ENCODE measurements around the gene PYGO2.
"Not testable (repeated sequence)": the region's sequence is repeated elsewhere in the genome, so short reads cannot be mapped to it uniquely, and the experiment has no call there.

The PYGO2 gene

DNA sequence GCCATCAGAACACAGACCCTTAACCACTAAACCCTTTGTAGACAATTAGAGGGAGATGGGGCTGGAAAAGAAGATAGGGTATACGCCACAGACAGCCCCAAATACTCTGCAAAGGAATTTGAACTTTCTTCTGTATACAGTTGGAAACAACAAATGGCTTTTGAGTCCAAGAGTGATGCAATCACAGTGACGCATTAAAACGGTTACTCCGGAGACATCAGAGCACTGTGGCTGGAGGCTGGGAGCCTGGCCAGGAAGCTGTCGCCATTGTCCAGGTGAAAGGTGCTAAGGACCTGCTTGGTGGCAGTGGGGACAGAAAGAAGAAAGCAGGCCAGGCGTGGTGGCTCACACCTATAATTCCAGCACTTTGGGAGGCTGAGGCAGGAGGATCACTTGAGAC, 25.7 kb upstream of the PYGO2 start:
- TF ChIP-seq, protein P1, sequence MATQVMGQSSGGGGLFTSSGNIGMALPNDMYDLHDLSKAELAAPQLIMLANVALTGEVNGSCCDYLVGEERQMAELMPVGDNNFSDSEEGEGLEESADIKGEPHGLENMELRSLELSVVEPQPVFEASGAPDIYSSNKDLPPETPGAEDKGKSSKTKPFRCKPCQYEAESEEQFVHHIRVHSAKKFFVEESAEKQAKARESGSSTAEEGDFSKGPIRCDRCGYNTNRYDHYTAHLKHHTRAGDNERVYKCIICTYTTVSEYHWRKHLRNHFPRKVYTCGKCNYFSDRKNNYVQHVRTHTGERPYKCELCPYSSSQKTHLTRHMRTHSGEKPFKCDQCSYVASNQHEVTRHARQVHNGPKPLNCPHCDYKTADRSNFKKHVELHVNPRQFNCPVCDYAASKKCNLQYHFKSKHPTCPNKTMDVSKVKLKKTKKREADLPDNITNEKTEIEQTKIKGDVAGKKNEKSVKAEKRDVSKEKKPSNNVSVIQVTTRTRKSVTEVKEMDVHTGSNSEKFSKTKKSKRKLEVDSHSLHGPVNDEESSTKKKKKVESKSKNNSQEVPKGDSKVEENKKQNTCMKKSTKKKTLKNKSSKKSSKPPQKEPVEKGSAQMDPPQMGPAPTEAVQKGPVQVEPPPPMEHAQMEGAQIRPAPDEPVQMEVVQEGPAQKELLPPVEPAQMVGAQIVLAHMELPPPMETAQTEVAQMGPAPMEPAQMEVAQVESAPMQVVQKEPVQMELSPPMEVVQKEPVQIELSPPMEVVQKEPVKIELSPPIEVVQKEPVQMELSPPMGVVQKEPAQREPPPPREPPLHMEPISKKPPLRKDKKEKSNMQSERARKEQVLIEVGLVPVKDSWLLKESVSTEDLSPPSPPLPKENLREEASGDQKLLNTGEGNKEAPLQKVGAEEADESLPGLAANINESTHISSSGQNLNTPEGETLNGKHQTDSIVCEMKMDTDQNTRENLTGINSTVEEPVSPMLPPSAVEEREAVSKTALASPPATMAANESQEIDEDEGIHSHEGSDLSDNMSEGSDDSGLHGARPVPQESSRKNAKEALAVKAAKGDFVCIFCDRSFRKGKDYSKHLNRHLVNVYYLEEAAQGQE (IDR thresholded peaks at IDR 0.05; ENCODE audit: insufficient replicate concordance, low read depth) = no peak
- TF ChIP-seq GABPA (IDR thresholded peaks at IDR 0.05; ENCODE audit: low read depth) (no peak), SPI1 (IDR thresholded peaks at IDR 0.05; ENCODE audit: borderline replicate concordance, low read depth) (no peak), POLR2AphosphoS5 (IDR thresholded peaks at IDR 0.05; ENCODE audit: low read depth) (0 out of 2 replicates have a peak, but pooled peaks have one; percentile 23)
- TF ChIP-seq, protein P2, sequence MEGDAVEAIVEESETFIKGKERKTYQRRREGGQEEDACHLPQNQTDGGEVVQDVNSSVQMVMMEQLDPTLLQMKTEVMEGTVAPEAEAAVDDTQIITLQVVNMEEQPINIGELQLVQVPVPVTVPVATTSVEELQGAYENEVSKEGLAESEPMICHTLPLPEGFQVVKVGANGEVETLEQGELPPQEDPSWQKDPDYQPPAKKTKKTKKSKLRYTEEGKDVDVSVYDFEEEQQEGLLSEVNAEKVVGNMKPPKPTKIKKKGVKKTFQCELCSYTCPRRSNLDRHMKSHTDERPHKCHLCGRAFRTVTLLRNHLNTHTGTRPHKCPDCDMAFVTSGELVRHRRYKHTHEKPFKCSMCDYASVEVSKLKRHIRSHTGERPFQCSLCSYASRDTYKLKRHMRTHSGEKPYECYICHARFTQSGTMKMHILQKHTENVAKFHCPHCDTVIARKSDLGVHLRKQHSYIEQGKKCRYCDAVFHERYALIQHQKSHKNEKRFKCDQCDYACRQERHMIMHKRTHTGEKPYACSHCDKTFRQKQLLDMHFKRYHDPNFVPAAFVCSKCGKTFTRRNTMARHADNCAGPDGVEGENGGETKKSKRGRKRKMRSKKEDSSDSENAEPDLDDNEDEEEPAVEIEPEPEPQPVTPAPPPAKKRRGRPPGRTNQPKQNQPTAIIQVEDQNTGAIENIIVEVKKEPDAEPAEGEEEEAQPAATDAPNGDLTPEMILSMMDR (IDR thresholded peaks at IDR 0.05; ENCODE audit: insufficient read depth, low read length) = no peak
- H3K27me3 ChIP-seq (ENCODE audit: insufficient read depth, poor library complexity, severe bottlenecking) = no peaks in the 10 kb centered on the region
- DNase-seq (ENCODE audit: low read depth in 1 of 2, low spot score in 1 of 2) = peak in 1 of 2 experiments; percentile 41
- H3K4me3 ChIP-seq (replicated peaks; ENCODE audit: insufficient read depth, low read length) = no peak overlapping the region
- no peak overlapping the region for H3K27ac ChIP-seq (replicated peaks)

DNA sequence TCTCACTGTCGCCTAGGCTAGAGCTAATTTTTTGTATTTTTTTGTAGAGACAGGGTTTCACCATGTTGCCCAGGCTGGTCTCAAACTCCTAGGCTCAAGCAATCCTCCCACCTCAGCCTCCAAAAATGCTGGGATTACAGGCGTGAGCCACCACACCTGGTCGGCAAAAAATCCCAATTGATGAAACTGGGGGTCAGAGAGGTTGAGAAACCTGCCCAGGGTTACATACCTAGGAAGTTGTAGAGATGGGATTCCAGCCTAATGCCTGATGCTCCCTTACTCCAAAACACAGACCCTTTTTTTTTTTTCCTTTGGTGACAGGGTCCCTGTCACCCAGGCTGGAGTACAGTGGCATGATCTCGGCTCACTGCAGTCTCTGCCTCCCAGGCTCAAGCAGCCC, 25.2 kb upstream of the PYGO2 start:
- H3K27ac ChIP-seq (replicated peaks); H3K4me3 ChIP-seq (replicated peaks; ENCODE audit: insufficient read depth, low read length); DNase-seq (ENCODE audit: low read depth in 1 of 2, low spot score in 1 of 2); H3K27me3 ChIP-seq (ENCODE audit: insufficient read depth, poor library complexity, severe bottlenecking): not testable (repeated sequence)

DNA sequence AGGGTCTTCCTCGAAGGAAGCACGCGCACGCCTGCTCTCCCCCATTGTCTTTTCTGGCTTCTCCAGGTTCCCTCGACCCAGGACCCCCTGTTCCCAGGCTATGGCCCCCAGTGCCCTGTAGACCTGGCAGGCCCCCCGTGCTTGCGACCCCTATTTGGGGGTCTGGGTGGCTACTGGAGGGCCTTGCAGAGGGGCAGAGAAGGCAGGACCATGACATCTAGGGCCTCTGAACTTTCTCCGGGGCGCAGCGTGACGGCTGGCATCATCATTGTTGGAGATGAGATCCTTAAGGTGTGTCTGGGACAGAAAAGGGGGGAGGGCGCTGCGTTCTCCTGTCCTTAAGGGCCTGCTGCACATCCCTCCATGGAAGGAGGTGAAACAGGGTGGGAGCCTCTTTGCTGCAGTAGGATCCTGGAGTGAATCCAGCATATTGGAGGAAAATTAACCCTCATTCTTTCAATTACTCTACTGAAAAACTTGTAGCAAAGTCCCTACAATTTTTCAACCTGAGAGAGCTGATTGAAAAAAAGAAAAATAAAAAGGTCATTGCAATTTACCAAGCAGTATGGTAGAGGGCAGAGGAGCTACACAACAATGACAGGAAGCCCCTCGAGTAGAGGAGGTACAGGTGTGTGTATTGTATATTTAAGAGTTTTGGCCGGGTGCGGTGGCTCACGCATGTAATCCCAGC, 22.3 kb upstream of the PYGO2 start:
- peak overlapping the region; percentile 83 for H3K4me3 ChIP-seq (replicated peaks; ENCODE audit: insufficient read depth, low read length)
- no peak for TF ChIP-seq POLR2AphosphoS5 (IDR thresholded peaks at IDR 0.05; ENCODE audit: low read depth)
- no peak for TF ChIP-seq SPI1 (IDR thresholded peaks at IDR 0.05; ENCODE audit: borderline replicate concordance, low read depth)
- TF ChIP-seq, protein P2 (IDR thresholded peaks at IDR 0.05; ENCODE audit: insufficient read depth, low read length) = no peak
- TF ChIP-seq GABPA (IDR thresholded peaks at IDR 0.05; ENCODE audit: low read depth) = no peak
- TF ChIP-seq, protein P1 (IDR thresholded peaks at IDR 0.05; ENCODE audit: insufficient replicate concordance, low read depth) = no peak
- no peaks in the 10 kb centered on the region for H3K27me3 ChIP-seq (ENCODE audit: insufficient read depth, poor library complexity, severe bottlenecking)
- H3K27ac ChIP-seq (replicated peaks) = peak overlapping the region; percentile 66
- no peak for DNase-seq (ENCODE audit: low read depth in 1 of 2, low spot score in 1 of 2)

DNA sequence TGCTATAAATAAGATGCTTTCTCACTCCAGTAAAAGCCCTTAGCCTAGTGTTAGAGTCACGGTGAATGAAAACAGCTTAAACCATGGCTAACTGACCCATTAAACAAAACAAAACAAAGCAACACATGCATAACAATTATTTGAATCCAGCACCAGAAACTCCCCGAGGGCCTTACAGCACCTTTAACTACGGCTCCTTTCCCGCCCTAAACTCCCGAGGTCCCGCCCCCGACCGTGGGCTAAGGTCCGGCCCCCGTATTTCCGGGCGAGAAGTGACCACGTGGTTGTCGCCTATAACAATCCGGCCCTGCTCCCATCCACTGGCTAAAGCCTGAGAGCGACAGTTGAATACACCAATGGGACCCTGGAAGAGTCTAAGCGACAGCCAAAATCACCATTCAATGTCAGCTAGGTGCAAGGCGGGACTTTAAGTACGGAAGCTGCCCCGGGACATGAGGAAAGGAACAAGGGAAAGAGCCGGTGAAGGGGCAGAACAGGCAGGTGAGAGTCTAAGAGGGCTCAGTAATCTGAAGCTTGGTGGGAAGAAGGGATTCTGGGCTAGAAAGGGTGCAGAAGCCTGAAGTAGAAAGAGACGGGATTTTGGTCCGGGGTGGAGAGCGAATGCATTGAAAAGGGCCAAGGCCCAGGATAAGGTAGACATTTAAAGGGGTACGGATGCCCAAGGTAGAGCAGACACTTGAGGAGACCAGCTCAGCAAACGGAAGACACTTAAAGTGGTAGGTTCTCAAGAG, 21.5 kb upstream of the PYGO2 start, which contains the start of gene FLAD1:
Gene FLAD1, plus strand, starts transcription at position 448 of the 752 bp plus-strand sequence. CDS start 351 bp downstream, outside the sequence.
- no peaks in the 10 kb centered on the region for H3K27me3 ChIP-seq (ENCODE audit: insufficient read depth, poor library complexity, severe bottlenecking)
- H3K27ac ChIP-seq (replicated peaks) = peak within 1 kb of the TSS; percentile 69
- TF ChIP-seq POLR2AphosphoS5 (IDR thresholded peaks at IDR 0.05; ENCODE audit: low read depth) = peak; percentile 37; the same call in 1 of the 2 replicates
- TF ChIP-seq SPI1 (IDR thresholded peaks at IDR 0.05; ENCODE audit: borderline replicate concordance, low read depth) = peak; percentile 46; the same call in 1 of the 2 replicates
- TF ChIP-seq GABPA (IDR thresholded peaks at IDR 0.05; ENCODE audit: low read depth) = peak; percentile 91
- TF ChIP-seq, protein P1 (IDR thresholded peaks at IDR 0.05; ENCODE audit: insufficient replicate concordance, low read depth) = no peak
- H3K4me3 ChIP-seq (replicated peaks; ENCODE audit: insufficient read depth, low read length) = peak within 1 kb of the TSS; percentile 83
- DNase-seq (ENCODE audit: low read depth in 1 of 2, low spot score in 1 of 2) = peak; percentile 100
